ENCODE results near the gene YKT6.
A peak's percentile ranks its signal among the peaks of the same experiment; 100 is the strongest.

YKT6 gene

GRCh38 chr7:44211126-44211675, 10.4 kb downstream of the YKT6 start:
- no peak for TF ChIP-seq CTCF (IDR thresholded peaks at IDR 0.05; ENCODE audit: extremely low read depth, missing control alignments)
- DNase-seq (ENCODE audit: low spot score): no peak

- no peak for TF ChIP-seq CTCF (IDR thresholded peaks at IDR 0.05; ENCODE audit: extremely low read depth, missing control alignments)
- DNase-seq (ENCODE audit: low spot score): no peak
Observed at GRCh38 chr7:44212018-44212417, 11.2 kb downstream of the YKT6 start.

DNA sequence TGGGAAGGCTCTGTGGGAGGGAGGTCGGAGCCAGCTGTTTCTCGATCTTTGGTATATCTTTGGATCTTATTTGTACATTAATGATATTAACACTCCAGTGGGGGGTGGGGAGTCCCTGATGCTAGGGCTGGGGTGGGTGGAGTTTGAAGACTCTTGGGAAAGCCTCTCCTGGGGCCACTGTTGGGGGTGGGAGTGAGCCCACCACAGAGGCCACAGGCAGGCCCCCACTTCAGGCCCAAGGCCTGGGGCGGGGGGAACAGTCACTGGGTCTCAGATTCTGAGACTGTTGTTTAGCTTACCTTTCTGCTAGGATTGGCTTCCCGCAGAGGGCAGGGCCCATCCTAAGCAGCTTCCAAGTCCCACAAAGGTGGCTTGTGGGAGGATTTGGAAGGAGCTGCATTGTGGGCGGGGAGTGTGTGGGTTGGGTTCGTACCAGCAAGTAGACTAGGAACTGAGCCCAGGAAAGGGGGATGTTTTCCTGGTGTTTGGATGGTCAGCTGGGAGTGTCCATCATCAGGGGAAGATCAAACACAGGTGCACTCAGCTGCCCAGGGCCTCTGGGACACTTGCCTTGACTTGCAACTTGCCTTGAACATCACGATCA, 11.9 kb downstream of the YKT6 start:
- no peak for DNase-seq (ENCODE audit: low spot score)
- no peak for TF ChIP-seq CTCF (IDR thresholded peaks at IDR 0.05; ENCODE audit: extremely low read depth, missing control alignments)

DNA sequence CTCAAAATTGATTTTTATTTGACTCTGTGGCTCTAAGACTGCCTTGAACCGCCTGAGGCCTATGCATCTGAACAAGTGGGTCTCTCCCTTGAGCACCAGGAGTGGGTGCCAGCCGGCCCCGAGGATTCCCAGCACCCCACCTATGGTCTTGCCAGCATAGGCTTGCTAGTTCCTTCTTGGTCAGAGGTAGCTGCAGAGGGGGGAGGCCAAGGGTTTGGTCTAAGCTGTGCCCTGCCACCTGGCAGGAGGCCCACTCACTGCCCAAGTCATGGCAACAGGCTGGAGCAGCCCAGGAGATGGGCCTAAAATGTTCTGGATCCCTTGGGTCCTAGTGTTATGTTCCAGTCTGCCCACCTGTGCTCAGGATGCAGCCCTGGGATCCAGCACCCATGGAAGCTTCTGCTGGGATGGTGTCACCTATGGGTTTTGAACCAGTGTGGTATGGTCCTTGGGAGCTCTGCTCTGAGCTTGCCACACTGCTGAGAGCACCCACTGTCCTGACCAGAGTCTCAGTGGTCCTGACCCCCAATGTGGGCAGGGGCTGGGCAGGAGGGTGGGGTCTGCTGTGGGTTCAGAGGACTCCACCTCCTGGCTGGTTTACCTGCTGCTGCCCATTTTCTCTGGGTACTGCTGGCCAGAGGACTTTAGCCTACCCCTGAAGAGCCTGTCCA, 12.6 kb downstream of the YKT6 start:
- TF ChIP-seq CTCF (IDR thresholded peaks at IDR 0.05; ENCODE audit: extremely low read depth, missing control alignments): no peak
- DNase-seq (ENCODE audit: low spot score): peak; percentile 10

DNA sequence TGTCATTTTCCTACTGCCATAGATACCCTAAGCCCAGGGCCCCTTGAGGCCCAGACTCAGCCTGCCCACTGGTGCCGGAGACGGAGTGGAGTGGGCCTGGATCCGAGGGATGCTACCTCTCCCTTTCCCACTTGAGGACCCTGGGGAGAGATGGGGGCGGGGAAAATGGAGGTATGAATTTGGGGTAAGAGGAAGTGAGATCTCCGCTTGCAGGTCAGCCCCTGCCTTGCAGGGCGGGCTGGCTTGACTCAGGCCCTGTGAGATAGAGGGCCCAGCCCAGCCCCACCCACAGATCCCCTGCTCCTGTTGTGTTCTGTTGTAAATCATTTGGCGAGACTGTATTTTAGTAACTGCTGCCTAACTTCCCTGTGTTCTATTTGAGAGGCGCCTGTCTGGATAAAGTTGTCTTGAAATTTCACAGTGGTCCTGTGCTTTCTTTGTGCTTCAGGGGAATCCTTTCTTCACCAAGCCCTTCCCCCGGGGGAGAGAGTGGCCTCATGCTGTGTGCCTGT, 13.2 kb downstream of the YKT6 start:
- peak; percentile 62 for DNase-seq (ENCODE audit: low spot score)
- no peak for TF ChIP-seq CTCF (IDR thresholded peaks at IDR 0.05; ENCODE audit: extremely low read depth, missing control alignments)

DNA sequence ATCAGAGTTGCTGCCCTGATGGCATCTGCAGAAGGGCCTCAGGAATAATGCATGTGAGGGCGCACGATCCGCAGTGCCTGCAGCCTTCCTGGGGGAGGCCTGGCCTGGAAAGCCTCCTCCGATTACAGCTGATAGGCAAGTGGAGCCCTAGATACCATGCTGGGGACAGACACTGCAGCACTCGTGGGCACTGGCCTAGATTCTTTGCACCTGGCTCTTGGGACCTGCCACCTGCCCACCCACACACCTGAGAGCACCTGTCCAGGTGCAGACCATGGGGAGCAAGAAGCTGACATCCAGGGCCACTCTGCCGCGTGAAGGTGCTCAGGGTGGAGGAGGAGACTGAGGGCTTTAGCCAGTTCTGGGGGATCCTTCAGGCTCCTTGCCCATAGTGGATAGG, 14.8 kb downstream of the YKT6 start:
- TF ChIP-seq CTCF (IDR thresholded peaks at IDR 0.05; ENCODE audit: extremely low read depth, missing control alignments): no peak
- peak; percentile 27 for DNase-seq (ENCODE audit: low spot score)

DNA sequence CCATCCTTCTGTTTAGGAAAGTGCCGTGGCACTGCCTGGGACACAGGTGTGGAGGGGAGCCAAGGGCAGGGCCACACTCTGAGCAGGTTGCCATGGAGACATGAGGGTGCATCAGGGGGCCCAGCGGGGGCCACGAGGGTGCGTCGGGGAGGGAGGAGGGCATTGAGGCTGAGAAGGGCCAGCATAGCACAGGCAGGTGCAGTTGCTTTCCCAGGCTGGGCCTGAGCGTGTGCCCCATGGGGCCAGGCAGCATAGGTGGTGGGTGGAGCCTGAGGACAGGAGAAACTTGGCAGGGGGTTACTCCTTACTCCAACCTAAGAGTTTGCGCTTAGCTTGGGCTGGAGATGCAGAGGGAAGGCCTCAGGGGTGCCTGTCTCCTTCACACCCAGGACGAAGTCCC, 15.2 kb downstream of the YKT6 start:
- no peak for TF ChIP-seq CTCF (IDR thresholded peaks at IDR 0.05; ENCODE audit: extremely low read depth, missing control alignments)
- no peak for DNase-seq (ENCODE audit: low spot score)

All from GM20000 (cell line).